HG02610 (cell line): ENCODE results near the gene EOMES.
A peak's percentile ranks its signal among the peaks of the same experiment; 100 is the strongest.
"Not testable (repeated sequence)": the region's sequence is repeated elsewhere in the genome, so short reads cannot be mapped to it uniquely, and the experiment has no call there.

Experiments used
- ATAC-seq: cut with Tn5 transposase; IDR thresholded peaks from one replicate; pipeline ENCODE4 v1.9.1; 2021; ENCODE audit warnings: mild to moderate bottlenecking, moderate library complexity; ENCODE audit not compliant: unreplicated experiment

Gene EOMES

DNA sequence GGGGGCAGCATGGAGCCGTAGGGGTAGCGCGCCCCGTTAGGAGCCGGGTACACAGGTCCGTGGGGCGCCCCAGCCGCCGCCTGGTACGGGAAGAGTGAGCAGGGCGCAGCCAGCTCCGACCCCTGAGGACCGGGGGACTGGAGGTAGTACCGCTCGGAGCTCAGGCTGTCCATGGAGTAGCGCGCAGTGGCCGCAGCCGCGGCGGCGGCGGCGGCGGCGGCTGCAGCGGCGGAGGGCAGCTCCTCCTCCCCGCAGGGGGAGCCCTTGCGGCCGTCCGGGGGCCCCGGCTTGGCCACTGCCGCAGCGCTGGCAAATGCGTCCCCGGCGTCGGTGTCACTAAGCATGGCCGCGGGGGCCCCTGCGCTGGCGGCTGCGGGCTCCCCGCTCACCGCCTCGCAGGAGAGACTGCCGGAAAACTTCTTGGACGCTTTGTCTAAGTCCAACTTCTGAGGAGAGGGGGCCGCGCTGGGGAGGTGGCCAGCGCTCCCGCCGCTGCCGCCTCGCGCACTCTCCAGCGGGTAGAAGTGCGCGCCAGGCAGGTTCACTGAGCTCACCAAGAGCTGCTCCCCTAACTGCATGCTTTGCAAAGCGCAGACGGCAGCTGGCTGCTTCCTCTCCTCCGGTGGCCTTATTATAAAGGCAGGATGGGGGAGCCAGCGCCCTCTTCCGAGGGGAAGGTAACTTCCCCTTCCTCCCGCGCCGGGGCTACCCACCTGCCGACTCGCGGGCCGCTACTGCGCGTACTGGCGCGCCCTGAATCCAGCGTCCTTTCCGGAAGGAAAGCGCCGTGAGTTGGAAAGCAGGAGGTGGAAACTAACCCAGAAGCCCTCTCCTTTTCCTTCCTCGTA, at the start of gene EOMES:
Gene EOMES, minus strand, starts transcription at position 607 of the 848 bp plus-strand sequence. Its CDS starts 29 bp downstream, at position 578.
- ATAC-seq: no peak

DNA sequence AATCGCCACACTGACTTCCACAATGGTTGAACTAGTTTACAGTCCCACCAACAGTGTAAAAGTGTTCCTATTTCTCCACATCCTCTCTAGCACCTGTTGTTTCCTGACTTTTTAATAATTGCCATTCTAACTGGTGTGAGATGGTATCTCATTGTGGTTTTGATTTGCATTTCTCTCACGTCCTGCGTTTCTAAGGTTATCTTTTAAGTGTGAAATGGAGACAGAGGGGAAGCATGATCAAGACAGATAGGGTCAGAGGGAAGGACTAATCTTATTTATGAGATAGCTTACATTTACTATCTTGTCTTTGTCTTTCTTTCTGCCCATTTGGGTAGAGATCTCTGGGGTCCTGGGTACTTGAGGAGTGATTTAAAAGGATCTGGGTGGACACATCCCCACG, 48.3 kb upstream of the EOMES start:
- not testable (repeated sequence) for ATAC-seq

DNA sequence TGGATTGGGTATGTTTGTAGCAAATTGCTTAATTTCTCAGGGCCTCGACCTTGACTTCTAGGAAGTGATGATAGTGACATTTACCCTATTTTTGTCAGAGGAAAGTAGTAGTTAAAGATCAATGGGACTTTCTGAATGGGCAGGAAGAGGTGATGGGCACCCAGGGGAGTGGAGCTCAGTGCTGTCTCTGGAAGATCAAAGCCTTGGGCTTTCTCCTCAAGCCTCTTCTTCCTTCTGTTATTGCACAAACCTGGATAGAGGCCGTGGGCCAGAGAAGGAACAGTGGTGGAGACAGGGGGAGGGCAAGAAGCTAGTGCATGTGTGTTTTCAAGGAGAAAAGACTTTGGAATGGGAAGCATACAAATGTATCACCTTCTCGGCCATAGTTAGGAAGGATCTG, 44.9 kb upstream of the EOMES start:
- no peak for ATAC-seq

DNA sequence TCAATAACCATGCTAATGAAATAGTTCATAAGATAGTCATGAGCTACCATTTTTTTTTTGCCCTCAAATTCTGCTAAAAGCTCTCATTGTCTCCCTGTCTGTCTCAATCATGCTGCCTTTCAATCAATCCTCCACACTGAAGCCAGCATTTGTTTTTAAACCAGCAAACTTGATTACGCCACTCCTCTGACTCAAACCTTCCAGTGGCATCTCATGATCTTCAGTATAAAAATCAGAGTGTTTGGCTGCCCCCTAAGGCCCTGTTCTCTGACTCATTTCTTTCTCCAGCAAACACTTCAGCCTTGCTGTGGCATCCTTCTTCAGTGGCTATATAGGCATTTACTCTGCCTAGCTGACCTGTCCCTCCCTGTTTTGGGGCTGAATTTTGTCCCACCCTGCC, 36.0 kb upstream of the EOMES start:
- no peak for ATAC-seq

DNA sequence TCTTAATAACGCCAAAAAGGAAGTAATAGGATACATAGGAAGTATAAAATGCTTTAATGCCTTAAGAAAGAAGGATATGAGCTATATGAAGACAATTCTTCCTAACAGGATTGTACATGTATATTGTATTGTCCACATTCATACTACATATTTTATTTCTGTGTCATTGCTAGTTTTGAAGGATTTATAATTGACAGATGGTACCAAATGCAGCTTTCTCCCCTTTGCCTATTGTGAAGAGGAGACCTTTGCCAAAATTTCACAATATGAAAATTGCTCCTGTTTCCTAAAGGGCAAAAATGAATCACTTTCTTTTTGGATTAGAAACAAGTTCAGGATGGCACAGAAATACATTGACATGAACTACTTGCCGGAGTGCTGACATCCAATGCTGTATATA, 34.8 kb upstream of the EOMES start:
- no peak for ATAC-seq

DNA sequence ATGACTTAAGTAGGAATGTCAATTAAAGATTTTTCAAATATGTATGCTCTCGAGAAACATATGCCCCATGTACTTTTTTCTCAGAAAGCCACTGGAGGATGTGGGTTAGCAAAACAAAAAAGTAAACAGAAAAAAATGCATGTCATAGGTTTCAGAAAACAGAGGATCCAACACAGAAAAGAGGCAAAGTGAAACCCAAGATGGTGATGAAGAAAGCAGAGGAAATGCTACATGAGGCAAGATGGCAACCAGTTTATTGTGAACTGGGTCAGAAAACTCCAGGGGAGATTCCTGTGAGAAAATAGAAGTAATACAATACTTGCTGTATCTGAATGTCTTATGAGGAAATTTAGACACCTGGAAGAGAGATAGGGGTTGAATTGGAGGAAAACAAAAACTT, 30.8 kb upstream of the EOMES start:
- peak; percentile 53 for ATAC-seq

DNA sequence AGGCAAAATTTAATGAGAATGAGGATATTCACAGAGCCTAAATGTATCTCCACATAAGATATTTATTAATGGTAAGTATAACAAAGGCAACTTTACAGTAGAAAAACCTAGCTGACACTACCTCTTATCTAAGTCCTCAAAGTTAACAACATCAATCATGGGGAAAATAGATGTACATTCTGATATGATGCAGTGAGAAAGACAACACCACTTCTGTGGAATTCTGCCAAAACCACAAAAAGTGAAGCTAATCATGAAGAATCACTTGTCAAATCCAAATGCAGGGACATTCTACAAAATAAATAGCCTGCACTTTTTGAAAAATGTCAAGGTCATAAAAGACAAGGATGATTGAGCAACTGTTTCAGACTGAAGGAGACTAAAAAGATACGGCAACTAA, 27.5 kb upstream of the EOMES start:
- ATAC-seq: no peak

DNA sequence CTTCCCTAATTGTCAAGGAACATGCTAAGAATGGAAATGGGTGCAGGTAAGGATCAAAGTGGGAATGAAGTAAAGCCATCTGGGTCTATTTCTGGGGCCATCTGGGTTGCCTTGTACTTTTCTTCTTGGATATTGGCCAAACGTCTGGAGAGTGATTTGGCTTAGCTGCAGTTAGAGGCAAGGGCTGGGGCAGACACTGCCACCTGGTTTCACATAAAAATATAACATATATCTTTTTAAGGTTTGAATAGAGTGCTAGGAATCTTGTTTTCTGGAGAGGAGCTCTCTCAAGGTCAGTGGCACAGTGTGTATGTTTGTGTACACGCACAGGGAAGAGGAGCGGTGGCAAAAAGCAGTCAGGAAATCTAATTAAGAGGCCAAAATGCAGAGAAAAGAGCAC, 24.7 kb upstream of the EOMES start:
- ATAC-seq: no peak

DNA sequence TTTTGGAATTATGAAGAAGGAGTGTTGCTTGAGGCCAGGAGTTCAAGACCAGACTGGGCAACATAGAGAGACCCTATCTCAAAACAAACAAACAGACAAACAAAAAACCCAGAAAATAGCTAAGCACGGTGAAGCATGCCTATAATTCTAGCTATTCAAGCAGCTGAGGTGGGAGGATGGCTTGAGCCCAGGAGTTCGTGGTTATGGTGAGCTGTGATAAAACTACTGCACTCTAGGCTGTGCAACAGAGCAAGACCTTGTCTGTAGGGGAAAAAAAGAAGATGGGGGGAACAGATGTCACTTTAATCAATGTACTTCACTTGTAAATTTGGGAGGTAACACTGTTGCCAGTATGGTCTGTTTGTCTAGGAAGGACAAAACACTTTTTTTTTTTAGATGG, 18.7 kb upstream of the EOMES start:
- no peak for ATAC-seq

DNA sequence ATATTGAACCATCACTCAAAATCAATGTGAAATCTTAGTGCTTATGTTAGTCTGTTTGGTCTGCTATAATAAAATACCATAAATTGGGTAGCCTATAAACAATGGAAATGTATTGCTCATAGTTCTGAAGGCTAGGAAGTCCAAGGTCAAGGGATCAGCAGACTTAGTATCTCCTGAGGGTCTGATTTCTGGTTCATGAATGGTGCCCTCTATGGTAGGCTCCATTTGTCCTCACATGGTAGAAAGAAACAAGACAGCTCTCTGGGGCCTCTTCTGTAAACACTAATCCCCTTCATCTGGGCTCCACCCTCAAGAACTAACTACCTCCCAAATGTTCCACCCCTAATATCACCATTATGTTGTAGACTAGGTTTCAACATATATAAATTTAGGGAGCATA, 15.0 kb upstream of the EOMES start:
- ATAC-seq: no peak

DNA sequence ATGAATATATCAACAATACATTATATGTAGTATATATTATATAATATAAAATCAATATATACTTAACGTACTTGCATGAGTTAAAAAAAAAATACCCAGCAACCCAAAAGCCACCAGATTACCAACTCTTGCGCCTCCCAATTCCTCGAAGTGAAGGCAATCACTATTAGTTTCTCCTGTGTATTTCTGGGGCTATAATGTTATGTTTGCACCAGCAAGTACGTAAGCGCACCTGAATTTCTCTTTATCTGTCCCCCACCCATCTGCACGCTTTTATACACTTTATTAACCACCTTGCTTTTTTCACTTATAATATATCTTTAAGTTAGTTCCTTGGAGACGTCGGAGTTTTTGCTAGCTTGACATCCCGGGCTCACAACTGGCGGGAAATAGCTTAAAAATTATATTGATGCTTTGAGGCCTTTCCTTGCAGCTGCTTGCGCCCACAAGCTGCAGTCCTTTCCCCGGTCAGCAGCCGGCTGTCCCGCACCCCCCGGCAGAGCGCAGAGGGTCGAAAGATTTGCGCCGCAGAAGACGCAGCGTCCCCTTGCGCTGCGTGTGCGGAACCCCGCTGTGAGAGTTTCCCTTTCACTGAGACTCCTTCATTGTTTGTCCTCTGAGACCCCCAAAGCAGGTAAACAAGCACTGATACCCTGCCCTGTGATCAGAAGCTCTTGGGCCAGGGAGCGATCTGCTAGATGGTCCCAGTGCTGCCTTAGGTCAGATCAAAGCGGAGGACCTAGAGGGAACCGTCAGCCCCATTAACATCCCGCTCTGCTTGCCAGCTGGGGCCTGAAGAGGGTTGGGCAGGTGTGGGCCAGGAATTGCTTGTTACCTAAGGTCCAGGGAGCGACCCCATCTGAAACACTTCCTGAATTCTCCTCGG, 8.9 kb upstream of the EOMES start:
- no peak for ATAC-seq

DNA sequence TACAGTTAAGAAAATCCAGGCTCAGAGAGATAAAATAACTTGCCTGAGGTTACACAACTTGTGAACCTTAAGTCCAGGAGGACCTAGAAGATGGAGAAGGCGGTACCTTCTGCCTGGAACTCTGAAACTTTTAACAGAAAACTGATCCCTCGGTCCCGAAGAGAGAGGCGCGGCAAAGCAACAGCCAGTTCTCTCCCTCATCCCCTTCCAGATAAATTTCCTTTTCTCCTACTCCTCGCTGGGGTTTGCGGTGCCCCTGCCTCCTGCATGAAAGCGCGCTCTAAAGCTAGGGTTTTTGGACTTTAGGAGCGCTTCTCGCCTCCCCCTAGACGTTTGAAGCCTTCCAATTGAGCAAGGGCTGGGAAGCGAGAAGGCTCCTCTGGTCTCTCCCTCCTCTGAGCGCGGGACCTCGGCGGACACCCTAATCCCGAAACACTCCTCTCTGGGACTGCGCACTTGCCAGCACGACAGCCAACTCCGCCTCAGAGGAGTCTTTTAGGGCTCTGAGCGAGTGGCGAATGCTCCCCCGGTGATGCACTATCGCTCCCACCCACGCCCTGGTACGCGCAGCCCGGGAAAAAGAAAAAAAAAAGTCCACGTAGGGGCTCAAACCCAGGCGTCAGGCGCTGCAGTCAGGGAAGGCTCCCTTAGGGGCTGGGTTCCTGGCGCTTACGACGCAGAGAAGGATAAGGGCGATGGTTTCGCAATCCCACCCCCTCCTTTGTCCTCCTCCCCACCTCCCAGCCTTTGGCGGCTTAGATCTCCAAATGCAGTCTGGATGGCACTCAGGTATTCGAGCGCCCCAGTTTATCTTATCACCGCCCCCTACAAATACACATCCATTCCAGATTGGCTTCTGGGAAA, 7.9 kb upstream of the EOMES start:
- no peak for ATAC-seq

DNA sequence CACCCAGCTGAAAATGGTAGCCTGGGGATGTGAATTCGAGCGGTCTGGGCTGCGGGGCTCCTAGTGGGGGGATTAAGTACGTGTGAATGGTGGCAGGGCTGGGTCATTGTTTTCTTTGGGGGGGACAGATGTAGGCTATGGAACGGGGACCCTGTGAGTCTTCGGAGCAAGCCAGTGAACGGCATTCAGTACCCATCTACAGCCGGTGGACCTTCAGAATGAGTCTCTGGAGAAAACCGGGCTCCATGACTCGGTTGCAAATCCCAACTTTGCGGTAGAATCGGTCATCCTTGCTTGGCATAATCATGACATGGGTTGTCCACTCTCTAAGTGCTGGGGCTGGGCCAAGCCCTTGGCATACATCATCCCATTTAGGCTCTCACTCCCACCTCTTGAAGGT, 7.2 kb upstream of the EOMES start:
- ATAC-seq: no peak

DNA sequence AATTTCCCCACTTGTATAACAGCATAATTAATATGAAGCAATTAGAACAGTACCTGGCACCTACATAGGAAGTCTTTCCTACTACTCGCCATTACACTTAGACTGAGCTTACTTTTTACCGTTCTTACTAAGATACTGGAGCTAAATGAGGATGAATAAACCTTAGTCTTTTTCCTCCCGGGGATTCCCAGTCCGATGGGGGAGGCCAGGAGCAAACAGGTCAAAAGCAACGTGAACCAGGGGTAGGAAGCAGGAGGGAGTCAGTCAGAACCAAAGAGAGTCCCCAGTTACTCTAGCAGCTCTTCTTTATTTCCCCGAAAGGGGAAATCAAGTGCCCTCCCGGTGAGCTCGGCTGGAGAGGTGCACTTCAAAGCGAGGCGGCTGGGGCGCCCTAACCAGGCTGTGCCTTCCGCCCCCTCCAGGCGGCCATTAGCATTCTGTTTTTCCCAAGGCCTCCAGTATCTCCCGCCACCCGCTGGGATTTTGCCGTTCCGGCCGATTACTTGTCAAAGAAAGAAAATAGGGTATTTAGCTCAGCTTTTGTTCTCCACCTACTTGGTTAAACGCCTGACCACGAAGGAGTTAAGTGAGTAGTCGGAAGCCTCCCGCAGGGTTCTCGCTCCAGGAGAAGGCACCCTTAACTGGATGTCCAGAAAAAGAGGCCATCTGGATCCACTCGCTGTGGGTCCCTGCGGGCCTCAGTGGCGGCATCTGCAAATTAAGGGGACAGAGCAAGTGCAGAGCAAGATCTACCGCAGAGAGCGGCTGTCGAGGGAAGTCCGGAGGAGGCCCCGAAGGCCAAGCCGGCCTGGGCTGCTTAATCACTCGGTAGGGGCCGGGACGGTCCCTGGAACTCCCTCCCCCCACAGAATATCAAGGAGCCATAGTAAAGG, 6.3 kb upstream of the EOMES start:
- ATAC-seq: no peak

DNA sequence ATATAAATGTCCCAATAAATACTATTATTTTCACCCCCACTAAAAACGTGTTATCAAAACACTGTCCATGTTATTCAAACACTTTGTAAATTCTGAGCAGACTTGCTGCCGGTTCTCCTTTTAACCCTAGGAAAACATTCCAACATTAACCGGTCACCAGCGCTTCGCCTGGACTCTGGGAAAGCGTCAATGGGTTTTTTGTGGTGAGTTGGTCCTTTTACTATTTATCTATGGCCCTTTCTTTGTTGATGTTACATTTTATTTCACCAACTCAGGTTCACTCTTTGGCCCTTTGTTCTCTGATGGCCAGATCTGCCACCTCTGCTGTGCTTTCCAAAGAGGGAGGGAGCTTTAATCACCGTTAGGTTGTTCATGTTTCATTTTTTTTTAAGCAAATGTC, 4.1 kb upstream of the EOMES start:
- no peak for ATAC-seq

DNA sequence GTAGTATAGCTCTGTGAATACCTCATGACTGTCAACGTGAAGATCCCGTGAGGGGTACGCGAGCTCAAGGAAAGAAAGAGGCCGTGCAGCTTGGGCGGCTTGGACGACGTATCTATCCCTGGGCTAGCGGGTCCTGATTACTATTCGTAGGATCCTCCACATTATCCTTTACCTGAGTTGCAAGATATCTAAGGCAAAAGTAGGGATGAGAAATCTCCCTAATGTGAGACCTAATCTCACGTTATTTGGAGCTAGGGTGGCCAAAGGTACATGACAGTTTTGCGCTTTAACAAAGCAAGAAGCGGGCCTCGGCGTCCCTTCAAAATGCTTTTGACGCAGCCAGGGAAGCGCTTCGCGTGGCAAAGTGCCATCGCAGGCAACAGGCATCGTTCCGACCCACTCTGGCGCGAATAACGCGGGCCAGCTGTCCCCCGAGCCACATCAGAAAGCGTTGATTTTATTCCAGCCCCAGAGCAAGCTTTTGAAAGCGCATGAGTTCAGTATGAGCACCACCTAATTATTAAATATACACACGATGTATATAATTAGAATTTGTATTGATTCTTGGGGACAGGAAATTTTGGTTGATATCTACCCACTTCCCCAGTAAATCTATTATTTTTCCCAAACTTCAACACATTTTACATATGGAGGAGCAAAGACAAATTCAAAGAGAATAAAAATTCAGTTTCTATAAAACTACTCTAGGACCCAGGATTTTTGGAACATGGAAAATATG, 2.5 kb upstream of the EOMES start:
- ATAC-seq: no peak

DNA sequence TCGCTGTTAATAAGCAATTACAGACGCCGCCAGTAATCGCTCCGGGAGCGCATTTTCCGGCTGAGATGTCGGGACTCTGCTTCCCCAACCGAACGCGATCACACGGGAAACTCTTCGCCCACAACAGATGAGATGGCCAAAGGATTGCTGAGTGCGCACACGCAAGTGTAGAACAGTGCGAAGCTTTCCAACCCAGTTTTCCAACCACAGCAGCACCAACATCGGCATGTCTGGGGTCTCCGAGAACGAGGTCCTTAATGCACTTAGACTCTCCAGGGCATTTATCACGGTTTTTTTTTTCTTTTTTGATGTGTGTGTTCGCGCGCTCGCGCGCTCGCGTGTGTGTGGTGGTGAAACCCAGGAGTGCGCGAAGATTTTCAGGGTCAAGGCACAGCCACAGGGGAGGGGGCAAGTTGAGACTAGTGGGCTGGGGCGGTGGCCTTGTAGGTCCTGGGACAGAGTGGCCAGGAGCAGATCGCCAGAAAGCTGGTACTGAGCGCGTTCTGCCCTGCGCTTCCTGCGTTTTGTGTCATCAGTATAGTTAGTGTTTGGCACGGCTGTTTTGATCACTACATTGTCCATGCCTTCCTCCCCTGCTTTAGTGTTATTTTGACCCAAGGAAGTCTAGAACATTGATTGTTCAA, 1.8 kb upstream of the EOMES start:
- ATAC-seq: no peak

DNA sequence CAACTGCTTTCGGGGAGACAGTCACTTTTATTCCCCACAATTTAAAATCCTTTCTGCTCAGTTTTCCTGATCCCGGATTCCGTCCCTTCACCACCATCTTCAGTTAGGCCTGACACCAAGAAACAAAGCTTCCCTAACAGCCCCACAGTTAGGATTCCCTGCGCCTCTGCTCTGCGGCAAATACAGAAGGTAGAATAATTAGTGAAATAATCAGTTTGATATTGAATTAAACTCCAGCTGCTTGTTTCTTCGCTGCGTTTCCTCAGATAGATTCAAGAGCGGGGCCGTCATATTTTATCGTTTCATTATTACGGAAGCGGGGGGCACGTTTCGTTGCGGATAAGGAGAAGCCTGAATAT, 1.3 kb upstream of the EOMES start:
- ATAC-seq: no peak

DNA sequence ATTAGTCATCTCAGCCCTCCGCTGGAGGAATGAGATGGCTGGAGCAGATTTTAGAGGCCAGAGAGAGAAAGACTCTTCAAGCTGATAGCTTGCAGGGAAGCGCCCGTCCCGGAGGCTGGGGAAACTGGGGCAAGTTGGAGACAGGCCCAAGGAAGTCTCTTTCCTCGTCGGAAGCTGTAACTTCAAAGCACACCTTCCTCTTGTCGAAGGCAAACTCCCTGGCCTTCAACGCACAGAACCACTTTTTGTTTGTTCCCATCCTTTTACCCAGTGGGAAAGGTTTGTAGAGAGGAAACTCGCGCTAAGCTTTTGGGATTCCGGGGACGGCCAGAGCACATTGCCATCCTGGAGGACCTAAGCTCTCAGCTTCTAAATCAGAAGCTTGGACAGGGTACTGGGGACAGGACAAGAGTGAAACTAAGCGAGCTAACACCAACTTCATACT, 900 bp upstream of the EOMES start:
- ATAC-seq: no peak
